Stimulated activated CD8-positive, alpha-beta memory T cell treated with anti-CD3 and anti-CD28 coated beads, Interleukin-15, amount 100 ng/mL, for 1 hour (primary cell): ENCODE results near the gene DBF4.
"Not testable (repeated sequence)": the region's sequence is repeated elsewhere in the genome, so short reads cannot be mapped to it uniquely, and the experiment has no call there.

ENCODE experiments used
- DNase-seq: peaks from one replicate; pipeline ENCODE4 v3.0.0-alpha.2; 2020; ENCODE audit warnings: low read depth

The DBF4 gene, protein sequence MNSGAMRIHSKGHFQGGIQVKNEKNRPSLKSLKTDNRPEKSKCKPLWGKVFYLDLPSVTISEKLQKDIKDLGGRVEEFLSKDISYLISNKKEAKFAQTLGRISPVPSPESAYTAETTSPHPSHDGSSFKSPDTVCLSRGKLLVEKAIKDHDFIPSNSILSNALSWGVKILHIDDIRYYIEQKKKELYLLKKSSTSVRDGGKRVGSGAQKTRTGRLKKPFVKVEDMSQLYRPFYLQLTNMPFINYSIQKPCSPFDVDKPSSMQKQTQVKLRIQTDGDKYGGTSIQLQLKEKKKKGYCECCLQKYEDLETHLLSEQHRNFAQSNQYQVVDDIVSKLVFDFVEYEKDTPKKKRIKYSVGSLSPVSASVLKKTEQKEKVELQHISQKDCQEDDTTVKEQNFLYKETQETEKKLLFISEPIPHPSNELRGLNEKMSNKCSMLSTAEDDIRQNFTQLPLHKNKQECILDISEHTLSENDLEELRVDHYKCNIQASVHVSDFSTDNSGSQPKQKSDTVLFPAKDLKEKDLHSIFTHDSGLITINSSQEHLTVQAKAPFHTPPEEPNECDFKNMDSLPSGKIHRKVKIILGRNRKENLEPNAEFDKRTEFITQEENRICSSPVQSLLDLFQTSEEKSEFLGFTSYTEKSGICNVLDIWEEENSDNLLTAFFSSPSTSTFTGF

DNA sequence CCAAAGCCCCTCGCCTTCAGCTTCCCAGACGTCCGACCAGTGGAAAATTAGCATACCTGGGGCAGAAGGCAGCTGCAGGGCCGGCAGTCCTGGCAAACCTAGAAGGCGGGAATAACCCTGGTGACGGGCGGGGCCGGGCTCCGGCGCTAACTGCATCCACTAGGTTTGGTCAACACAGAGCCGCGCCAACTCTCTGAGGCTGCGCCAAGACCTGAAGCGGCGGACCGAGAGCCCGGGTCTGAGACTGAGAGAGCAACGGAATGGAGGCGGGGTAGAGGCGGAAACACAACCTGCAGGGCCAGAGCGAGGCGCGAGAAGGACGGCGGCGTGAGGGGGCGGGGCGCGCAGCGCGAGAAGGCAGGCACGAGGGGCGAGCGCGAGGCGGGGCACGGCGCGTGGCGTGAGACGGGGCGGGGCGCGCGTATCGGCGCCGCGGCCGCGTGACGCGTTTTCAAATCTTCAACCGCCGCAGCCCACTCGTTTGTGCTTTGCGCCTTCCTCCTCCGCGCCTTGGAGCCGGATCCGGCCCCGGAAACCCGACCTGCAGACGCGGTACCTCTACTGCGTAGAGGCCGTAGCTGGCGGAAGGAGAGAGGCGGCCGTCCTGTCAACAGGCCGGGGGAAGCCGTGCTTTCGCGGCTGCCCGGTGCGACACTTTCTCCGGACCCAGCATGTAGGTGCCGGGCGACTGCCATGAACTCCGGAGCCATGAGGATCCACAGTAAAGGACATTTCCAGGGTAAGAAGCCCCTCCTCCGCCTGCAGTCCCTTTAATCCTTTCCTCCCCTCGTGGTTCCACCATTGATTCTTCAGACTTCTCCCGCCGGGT lies at the start of gene DBF4, which contains the start of gene SLC25A40:
TSS of gene DBF4 (plus strand) at position 454 of the 829 bp plus-strand sequence. CDS start at position 694, 240 bp downstream.
TSS of gene SLC25A40 (minus strand) at position 321 of the 829 bp plus-strand sequence. CDS start 17,633 bp downstream, outside the sequence.
- peak; percentile 88 for DNase-seq

DNA sequence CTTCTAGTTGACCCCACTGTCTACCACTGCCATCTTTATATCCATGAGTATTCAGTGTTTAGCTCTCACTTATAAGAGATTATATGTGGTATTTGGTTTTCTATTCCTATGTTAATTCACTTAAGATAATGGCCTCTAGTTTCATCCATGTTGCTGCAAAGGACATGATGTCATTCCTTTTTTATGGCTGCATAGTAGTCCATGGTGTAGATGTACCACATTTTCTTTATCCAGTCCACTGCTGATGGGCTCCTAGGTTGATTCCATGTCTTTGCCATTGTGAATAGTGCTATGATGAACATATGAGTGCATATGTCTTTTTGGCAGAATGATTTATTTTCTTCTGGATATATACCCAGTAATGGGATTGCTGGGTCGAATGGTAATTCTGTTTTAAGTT lies 47.9 kb upstream of the DBF4 start:
- DNase-seq, result not testable (repeated sequence)

DNA sequence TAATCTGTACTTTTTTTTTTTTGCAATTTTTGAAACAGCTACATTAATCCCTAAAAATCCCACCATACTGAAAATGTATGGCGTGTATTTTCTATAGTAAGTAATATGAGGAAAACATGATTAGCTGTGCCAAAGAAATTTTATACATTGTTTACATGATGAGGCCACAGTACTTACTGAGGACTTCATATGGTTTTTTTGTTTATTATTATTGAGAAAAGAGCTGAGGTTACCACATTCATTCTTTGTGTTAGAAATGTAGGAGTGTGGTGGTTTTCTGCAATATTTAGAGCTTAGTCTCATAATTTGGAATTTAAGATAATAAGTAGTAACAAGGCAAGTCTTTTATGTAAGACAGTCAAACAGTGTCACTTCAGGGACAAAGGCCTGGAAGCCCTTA lies 45.2 kb upstream of the DBF4 start:
- no peak for DNase-seq

DNA sequence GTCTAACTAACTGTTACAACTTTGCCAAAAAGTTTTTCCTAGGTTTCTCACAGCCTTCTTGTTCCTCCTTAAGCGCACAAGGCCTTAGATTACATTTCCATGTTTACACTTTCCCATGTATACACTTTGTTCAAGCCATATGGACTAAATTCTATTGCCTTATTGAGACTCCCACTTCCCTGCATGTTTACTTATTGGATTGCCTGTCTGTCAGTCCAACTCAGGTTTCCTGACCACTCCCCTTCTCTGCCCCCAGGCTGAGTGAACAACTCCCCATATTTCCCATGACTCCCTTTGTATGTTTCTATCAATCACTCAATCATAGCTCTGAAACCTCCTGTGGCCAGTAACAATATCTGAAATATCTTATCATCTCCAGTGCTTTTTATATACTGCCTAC lies 43.2 kb upstream of the DBF4 start:
- DNase-seq, result no peak

DNA sequence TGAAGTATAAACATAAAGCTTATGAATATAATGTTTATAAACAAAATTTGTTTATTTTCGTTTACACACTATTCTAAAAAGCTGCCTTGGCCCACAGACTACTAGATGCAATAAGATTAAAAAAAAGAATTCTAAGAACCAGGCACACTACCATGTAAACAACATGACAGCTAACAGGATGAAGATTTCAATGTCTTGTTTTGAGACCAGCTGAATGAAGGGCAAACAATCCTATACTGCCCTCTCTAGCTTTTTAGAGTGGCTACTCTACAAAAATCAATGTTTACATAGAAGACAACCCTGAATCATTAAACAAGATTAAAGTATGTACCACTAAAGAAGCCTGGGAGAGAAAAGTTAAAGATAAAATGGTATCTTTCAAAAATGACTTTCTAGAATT lies 38.7 kb upstream of the DBF4 start:
- no peak for DNase-seq

DNA sequence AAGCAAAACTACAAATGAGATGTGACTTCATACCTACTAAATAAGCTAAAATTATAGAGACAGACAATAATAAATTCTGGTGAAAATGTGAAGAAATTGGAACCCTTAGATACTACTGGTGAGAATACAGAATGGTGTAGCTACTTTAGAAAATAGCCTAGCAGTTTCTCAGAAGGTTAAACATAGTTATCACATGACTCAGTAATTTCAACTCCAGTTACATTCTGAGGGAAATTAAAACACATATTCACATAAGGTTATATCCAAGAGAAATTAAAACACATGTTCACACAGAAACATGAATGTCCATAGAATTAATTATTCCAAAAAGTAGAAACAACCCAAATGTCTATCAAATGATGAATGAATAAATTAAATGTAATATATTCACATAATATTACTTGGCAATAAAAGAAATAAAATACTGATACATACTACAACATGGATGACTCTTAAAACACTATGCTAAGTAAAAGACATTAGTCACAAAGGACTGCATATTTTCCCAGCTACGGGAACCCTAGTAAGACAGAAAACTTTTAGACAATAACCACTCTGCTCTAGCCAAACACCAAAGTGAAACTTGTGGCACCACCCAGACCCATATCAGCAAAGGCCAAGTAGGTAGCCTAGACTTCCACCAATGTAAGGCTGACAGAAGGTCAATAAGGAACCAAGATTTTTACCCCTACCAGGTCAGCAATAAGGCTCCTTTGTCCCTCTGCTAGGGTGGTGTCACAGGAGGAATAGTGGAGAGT lies 25.3 kb upstream of the DBF4 start:
- DNase-seq, result no peak

DNA sequence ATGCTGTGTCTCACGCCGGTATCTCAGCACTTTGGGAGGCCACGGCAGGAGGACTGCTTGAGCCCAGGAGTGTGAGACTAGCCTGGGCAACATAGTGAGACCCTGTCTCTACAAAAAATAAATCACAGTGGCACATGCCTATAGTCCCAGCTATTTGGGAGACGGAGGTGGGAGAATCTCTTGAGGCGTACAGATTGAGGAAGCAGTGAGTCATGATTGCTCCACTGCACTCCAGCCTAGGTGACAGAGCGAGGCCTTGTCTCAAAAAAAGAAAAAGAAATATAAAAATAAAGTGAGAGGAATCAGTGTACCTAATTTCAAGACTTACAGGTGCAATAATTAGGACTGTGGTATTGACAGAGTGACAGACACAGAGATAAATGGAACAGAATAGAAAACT lies 24.0 kb upstream of the DBF4 start:
- no peak for DNase-seq

DNA sequence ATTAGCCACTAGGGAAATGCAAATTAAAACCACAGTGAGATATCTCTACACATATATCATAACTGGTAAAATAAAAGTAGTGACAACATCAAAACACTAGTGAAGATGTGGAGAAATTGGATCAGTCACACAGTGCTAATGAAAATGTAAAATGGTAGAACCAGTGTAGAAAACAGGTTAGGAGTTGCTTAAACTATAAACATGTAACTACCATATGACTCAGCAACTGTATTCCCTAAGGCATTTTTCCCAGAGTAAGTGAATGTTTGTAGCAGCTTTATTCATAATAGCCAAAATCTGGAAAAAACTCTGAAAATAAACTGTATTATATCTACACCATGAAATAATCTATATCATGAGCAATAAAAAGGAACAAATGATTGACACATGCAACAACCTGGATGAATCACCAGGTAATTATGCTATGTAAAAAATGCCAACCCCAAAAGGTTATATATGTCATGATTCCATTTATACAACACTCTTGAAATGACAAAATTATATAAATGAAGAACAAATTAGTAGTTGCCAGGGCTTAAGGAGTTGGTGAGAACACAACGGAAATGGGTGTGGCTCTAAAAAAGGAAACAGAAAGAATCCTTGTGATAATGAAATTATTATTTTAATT lies 22.9 kb upstream of the DBF4 start:
- DNase-seq, result no peak

DNA sequence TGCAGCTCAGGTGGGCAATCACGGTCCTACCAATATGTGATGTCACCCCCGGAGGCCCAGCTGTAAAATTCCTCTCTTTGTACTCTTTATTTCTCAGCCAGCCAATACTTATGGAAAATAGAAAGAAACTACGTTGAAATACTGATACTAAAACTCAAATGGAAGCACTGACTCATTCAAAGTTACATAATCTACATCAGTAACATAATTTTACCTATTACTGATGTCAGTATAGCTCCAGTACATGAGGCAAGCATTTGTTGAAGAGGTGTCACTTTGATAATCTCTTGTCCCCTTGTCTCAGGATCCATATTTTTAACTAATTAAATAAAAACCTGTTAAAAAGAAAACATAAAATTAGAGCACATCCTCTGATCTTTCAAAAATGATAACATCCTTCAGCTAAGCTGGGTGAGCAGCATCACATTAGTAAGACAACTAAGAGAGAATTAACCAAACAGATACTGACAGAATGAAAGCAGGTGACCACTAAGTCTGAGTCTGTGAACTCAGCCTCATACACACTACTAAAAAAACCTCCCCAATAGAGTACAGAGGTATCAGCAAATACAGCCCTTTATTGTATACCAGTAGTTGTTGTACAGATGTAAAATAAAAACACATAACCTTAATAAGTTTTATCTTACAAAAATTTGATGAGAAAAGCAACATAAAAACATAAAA lies 17.7 kb upstream of the DBF4 start:
- DNase-seq, result no peak

DNA sequence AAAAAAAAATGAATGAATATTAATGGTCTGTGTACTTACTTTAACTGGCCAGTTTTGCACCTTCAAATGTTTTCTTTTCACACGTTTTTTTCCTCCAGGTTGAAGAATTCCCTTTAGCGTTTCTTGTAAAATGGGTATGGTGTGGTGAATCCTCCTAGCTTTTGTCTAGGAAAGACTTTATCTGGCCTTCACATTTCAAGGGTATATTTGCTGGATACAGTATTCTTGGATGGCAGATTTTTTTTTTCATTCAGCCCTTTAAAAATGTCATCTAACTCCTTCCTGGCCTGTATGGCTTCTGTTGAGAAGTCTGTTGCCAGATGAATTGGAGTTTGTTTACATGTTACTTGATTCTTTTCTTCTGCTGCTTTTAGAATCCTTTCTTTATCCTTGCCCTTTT lies 10.2 kb upstream of the DBF4 start:
- DNase-seq, result no peak

DNA sequence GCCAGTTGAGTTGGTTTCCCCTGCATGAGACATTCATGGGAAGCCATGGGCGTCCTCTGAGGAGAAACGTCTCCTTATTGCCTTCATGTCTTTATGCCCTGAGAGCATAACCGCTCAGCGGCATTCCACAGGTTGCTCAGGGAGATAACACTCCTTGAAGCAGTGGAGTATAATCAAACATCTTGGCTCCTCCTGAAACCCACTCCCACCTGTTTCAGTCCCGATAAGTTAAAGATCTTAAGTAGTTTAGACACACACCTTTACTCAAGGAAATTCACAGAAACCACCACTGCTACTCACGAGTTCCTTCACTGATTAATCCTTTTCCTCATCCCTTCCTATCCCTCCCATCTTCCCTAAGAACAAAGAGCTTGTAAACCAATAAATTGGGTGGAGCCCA lies 9.8 kb upstream of the DBF4 start:
- DNase-seq, result not testable (repeated sequence)

DNA sequence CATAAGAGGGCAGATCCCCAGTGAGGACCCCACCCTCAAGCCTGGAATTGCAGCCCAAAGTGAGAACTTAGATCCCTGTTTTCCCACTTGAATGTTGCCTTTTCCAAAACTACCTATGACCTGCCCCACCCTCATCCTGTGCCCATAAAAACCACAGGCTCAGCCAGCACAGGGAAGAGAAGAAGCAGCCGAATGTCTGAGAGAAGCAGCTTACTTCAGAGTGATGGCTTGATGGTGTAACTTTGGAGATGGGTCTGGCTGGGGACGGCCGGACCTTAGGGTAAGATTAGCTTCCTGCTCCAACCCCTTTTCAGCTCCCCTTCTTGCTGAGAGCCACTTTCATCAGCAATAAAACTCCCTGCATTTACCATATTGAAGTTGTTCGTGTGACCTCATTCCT lies 5.8 kb upstream of the DBF4 start:
- DNase-seq, result no peak

DNA sequence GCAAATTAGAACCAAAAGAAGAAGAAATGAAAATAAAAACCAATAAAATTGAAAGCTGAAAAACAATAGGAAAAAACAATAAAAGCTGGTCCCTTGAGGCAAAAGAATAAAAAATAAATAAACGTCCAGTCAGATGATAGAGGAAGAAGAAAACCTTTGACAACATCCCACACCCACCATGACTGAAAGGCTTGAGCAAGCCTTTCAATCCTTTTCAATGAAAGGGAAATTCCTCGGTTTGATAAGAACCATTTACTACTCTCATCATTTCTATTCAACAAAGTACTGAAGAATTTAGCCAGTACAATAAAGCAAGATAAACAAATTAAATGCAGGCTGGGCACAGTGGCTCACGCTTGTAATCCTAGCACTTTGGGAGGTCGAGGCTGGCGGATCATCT lies 3.9 kb upstream of the DBF4 start:
- no peak for DNase-seq

DNA sequence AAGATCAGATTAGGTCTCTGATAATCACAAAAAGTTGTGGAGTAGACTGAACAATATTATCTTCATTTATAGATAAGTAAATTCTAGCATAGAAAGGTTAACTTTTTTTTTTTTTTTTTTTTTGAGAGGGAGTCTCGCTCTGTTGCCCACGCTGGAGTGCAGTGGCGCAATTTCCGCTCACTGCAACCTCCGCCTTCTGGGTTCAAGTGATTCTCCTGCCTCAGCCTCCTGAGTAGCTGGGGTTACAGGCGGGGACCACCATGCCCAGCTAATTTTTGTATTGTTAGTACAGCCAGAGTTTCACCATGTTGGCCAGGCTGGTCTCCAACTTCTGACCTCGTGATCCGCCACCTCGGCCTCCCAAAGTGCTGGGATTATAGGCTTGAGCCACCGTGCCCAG lies 3.0 kb upstream of the DBF4 start:
- not testable (repeated sequence) for DNase-seq

DNA sequence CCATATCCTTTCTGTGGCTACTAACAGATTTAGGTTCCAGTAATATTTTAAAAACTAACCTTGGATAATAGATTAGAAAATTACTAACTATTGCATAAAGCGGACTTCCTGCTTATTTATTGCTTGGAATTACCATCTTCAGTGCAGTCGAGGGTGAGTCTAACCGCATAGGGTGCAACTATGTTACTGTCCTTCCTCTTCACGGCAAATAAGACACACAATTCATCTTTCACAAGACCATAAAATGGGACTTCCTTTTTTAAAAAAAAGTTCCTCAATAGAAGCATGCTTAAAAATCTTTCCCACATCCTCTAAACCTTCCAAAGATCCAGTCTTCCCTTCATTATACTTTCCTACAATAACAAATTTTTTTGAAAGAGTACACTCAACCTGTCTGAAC lies 2.2 kb upstream of the DBF4 start:
- DNase-seq, result no peak

DNA sequence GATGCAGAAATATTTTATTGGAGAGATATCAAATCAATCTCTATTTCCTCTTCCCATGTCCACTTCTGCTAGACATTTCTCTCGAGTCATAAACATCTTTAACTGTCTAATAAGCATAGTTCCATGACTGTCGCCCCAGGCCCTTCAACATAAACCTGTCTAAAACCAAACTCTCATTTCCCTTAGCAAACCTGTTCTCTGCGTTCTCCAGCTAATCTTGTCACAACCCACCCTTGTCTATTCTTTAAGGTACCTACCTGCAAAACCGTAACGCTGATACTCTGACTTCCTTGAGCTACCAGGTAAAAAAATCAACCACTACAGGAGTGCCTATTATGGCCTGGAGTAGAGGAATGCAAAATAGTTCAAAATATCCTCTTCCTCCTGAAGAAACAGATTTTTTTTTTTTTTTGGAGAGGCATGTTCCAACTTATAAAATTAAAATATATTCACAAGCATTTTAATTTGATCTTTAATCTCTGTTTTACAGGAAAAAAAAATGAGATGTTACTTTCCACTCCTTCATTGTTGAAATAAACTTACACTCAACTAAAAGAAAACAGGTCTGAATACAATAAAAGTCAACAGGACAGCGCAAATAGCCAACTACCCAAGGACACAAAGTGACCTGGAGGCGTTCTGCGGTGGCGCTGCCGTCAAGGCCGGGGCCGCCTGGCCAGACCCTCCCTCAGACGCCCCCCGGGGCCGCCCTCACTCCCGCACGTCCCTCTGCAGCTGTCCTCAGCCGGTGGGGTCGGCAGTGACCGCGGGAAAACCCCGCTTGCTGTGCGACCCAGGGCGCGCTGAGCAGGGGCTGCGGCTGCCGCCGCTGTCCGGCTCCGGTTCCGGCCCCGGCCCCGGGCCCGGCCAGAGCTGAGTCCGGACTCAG lies 898 bp upstream of the DBF4 start:
- no peak for DNase-seq

DNA sequence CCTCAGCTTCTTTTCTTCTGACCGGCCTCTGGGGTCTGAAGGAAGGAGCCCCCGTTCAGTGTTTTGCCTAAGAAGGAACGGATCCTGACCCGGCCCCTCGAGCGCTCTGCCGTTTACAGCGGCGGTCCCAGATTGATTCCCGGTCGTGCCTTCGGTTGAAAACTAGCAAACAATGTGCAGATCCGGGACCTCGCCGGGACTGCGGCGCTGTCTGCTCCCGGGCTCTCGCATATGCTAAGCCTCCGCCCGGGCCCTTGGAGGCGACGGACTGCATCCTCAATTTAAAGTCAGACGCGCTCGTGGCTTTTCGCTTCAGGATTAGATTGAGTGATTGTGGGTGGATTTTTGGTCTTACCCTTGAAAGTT lies 559 bp downstream of the DBF4 start:
- peak; percentile 11 for DNase-seq

DNA sequence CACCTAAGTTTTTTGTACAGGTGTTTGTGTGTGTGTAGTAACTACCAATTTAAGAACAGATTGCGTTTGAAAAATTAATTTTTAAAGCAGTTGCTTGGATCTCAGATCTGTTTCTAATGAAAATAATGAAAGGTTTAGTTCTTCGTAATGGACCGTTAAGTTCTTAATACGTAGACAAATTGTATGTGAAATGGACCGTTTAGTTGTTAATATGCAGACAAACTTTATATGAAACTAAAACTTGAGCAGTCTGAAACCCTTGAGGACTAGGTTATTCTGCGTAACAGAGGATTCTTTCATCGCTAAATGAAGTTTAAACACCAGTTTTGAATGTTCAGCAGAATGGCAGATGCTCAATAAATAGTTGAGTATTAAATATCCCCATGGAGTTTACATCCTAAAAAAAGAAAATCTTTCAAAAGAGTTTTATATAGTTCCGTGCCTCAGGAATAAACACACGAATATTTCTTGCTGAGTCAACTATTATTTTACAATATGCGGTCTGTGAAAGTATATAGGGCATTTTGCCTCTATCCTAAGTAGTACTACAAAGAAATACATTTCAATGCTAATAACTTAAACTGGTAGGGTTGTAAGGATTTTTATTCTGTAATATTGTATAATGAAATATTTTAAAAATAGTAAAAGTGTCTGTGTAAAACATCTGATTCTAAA lies 1.2 kb downstream of the DBF4 start:
- DNase-seq, result no peak

DNA sequence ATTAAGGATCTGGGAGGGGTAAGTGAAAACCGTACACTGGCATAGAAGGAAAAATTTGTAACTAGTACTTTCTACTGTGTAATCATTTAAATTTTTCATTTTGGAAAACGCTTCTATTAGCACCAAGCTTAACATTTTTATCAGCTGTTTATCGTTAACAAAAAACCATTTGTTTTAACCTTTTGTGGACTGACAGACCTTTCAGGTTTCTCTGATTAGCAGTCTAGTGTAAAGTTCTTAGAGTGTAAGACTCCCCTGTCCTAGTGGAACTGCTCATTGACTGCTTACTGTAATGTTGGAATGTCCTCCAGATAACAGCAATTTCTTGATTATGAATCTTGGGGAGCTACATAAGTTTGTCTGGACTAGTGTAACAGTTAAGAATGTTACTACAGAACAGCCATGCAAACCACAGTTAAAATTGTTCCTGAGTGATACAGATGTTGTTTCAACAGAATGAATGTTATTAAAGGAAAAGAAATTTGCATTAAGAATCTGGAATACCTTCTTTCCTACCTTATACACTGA lies 2.0 kb downstream of the DBF4 start:
- DNase-seq, result no peak
